A172 (cell line): ENCODE data around the gene IGF1R. TPM values are rescaled to one million over a fixed set of nuclear protein-coding genes. Genes with fewer than 3 reads are reported as not detected.
A peak's percentile ranks its signal among the peaks of the same experiment; 100 is the strongest.

Source experiments
- DNase-seq: peaks from one replicate; pipeline ENCODE4 v3.0.0-alpha.2; 2015; ENCODE audit warnings: low spot score
- total RNA-seq: library from RNA; depleted of rRNA; stranded (reverse); fragments of >200 nt; shearing (Covaris generic); gene quantifications from 2 replicates; pipeline ENCODE4 v1.2.3, GENCODE V29; 2014

The IGF1R gene
- total RNA-seq, 1 experiment from 2014 or later = 6.1 TPM

DNA sequence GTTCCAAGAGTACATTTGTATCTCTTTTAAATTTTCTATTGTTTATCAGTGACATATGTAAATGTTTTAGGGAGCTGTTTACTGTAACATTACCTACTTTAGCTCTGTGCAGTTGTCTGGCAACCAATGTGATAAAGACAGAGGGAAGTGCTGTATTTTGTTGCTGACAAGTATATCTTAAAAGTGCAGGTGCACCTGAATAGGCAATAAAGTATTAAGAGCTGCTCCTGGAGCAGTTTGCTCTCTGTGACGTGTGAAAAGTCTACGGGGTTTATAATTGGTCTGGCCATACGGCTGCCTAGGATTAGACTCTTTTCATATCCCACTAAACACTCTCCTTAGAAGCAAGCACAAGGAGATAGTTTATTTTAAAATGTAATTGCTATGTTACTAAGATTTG is 178.3 kb downstream of the IGF1R start:
- DNase-seq = no peak

- DNase-seq = no peak
These were observed 178.9 kb downstream of the IGF1R start for GRCh38 chr15:98827217-98827616.

DNA sequence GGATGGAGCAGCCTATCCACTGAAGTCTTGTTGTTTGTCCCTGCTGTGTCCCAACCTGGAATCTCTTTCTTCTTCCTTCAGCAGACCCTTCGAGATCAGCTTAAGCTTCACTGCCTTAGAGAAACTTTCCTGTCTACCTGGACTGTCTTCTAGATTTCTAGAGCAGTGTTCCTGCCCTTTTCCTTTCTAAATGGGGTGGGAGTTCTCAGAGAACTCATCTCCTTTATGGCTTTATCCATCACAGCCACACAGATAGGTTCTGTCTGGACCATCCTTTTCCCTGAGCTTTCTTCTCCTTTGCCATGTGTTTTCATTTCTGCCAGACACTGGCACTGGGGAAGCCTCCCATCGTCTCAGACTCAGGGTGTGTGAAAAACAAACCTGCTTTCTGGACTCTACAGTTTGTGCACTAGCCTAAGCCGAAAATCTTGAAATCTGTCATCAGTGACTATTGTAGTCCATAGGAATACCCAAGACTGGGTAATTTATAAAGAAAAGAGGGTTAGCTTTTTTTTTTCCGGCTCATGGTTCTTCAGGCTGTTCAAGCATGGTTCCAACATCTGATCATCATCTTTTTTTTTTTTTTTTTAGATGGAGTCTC is 181.8 kb downstream of the IGF1R start:
- no peak for DNase-seq

DNA sequence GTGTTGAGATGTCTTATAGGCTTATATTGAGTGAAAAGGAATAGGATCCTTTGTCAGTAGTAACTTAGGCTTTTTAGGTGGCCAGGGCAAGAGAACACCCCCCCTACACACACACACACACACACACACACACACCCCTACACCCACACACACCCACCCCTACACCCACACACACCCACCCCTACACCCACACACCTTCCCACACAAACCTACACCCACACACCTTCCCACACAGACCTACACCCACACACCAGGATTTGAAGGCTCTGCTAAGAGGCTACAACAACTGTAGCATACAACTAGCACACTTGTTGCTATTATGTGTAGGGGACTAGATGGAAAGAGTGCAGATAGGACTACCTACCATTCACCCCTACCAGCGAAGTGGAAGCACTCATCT is 186.6 kb downstream of the IGF1R start:
- no peak for DNase-seq

DNA sequence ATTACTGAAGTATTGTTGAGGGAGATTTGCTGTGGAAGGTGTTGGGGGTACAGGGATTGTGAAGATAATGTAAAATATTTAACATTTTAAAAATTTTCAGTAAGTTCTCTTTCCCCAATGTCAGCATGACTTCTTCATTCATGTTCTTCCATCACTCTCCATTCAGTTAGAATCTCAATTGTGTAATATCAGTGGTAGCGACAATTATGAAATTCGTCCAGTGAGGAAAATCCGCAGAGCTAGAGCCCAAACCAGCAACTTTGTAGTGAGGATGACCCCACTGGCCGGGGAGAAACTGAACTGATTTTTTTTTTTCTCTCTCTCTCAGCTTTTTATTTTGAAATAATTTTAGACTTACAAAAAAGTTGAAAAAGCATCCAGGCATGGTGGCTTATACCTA is 187.5 kb downstream of the IGF1R start:
- no peak for DNase-seq

DNA sequence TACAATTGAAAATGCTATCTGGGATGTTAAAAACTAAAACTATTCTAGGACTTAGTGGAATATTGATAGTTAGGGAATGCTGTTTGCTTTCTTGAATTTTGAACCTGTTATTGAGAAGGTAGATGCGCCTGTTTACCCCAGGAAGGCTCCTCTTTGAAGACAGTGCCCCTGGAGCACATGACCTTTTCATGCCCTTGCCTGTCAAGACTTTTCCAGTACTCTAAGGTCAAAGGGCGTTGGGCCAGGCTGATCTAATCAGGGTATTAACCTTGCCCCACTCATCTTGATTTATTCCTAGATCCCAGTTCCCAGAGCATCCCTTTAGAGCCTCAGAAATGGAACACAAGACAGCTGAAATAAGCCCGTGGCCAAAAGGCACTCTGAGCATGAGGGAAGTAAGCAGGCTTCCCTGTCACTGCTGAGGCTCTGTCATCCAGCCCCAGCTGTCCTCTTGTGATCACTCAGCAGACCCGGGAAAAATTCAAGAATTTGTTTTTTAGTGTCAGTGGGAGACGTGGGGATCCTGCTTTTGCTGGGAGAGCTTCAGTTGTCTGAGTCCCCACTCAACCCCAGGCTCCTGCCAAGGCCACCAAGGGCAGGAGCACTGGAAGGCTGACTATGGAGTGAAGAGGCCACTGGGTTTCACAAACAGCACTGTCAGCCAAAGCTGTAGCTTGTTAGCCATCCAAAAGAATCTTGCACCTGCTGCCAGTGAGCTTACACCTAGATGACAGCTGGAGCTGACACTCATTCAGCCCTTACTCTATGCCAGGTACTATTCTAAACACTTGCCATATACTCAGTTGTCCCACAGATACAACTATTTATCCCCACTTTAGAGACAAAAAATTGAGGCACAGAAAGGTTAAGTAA is 190.3 kb downstream of the IGF1R start:
- DNase-seq = no peak

GRCh38 chr15:98840053-98840452 is 191.7 kb downstream of the IGF1R start:
- DNase-seq = no peak

GRCh38 chr15:98841419-98841970 is 193.2 kb downstream of the IGF1R start:
- no peak for DNase-seq

DNA sequence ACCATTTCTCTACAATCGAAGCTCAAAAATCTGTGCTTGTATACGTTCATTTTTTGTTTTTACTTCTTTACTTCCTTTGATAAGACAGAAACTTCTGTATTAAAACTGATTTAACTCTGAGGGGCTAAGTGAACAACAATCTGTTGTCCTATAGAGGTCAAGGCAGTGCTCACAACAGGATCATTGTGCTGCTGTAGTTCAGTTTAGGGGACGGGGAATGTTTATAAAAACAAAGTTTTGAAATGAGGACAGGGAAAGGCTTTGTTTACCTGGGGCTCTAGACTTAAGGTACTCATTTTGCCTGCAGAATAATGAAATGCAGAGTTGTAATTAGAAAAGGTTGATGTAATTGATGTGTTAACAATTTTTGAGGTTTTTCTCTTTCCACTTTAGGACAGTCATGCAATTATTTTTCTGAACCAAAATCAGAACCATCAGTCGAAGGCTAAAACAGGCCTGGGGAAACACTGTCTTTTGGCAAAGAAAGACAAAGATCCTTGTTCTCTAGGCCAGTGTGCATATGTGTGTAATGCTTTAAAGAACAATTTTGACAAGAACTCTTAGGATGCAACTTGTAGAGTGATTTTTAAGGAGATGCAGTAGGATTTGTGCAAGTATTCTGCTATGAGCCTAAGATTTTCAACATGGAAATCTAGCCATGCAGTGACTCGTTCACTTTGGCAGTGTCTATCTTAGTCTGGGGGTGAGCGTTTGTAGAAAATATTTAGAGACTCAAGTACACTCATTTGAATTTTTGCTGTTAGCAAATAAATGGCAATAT is 194.0 kb downstream of the IGF1R start:
- no peak for DNase-seq

DNA sequence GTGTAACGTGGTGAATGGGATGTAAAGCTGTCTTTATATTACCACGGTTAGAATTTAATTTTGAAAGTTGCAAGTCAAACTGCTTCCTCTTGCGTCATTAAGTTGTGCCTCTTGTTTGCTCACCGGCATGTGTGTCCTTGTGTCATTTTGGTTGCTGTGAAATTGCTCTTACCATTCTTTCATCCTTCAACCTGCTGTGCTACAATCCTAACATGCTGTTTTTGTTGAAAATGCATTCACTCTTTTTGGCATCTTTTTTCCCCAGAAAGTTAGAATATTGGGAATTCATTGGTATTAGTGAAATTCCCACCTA is 194.6 kb downstream of the IGF1R start:
- DNase-seq = no peak

- no peak for DNase-seq
These were observed 195.5 kb downstream of the IGF1R start for GRCh38 chr15:98843844-98844243.

- no peak for DNase-seq
These were observed 195.9 kb downstream of the IGF1R start for GRCh38 chr15:98844261-98844660.

DNA sequence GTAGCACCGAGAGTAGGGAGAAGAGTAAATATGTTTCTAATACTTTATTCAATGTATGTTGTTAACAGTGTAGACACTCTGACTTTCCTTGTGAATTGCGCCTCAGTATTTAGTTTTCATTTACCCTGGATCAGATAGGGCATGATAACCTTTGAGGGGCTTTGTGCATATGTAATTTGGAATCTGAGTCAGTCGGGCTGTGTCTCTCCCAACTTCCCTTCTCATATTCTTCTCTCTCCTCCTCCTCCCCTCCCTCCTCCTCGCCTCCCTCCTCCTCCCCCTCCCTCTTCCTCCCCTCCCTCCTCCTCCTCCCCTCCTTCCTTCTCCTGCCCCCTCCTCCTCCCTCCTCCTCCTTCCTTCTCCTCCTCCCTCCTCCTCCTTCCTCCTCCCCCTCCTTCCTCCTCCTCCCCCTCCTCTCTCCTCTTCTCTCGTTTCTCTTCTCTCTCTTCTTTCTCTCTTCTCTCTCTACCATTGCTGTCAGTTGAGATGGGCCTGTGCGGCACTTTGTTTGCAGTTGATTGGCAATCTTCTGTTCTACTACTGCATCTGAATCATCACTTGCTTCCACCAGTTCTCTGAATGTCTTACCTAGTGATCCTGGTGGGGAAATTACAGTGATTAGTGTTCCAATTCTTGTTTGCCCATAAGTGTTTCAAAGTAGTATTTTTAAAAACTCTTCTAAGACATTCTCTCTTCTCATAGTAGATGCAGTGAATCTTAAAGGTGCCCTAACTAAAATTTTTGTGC is 197.0 kb downstream of the IGF1R start:
- no peak for DNase-seq

DNA sequence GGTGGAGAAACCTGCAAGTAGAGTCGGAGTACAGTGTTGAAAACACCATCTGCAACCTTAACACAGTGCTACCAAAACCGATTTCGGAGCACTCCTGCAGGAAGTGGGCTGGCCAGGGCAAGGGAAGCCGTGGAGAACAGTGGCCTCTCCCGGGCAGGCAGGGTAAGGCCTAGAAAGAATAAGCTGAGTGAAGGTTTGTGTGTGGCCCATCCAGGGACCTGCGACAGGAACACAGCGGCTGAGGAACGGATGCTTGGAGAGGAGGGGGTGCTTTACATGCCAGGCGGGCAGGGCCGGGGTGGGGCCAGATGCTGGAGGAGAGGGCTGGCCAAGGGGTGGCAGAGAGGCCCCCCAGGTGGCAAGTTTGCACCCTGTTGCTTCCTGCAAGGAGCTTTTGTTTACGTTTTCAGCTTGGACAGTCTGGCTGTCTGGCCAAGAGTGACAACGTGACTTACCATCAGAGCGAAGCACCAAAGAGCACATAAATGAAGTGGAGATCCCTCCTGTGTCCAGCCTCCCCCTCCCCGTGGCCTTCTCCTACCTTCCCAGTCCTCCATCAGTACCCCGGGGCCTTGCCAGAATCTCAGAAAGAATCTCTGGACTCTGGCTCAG is 202.7 kb downstream of the IGF1R start:
- peak; percentile 65 for DNase-seq

DNA sequence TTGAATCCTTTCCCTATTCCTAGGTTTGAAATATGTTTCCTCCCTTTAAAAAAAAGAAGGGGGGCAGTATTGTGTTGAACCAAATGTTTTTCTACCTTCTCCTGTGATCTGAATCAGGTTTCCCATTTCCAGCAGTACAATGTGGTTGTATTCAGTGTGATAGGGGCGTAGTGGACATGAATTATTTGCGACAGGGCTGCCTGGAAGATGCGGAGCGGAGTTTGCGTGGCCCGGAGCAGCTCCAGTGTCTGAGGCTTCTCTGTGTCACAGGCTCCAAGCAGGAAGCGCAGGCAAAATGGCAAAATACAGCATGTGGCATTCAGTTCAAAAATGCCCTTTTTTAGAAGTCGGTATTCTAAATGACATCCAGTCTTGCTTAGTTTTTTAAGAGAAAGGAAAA is 204.8 kb downstream of the IGF1R start:
- peak; percentile 81 for DNase-seq

GRCh38 chr15:98853617-98854420 is 205.5 kb downstream of the IGF1R start:
- peak; percentile 25 for DNase-seq

- DNase-seq = no peak
These were observed 206.2 kb downstream of the IGF1R start for GRCh38 chr15:98854496-98854895.

- DNase-seq = no peak
These were observed 206.9 kb downstream of the IGF1R start for GRCh38 chr15:98855067-98855814.

DNA sequence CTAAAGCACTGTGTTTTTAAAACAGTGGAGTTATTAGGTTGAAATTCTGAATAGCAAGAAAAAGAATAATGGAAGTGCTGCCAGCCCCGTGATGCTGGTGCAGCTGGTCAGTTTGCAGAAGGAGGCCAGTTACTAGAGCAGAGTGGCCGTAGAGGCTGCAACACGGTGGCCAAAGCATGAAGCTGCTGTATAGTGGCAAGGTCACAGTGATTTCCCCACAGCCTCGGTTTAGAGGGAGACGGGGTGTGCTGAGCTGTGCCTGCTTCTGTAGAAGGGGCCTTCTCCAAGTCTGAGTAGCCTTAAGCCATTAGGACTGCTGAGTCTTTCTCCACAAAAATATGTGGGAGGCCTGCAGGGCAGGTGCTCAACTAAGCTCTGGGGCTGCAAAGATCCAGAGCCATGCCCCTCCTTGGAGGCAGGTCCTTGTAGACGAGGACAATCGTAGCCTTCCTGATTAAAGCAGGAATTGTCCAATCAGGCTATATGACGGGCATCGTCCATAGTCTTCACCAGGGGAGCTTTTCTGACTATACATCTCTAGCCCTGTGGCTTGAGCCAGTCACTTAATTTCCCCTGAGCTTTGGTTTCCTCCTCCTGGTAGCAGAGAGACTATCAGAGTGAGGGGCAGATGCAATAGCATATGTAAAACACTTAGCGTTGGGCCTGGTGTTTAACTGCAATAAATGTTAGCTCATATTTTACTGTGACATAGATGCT is 207.6 kb downstream of the IGF1R start:
- no peak for DNase-seq
